NB4 (cell line): Measurements from ENCODE around the gene BMPR1A.

Experiments used
- CTCF ChIP-seq: IDR thresholded peaks from one replicate; pipeline ENCODE4 v1.5.1; 2012; ENCODE audit warnings: low read depth, low read length
- MAX ChIP-seq: IDR thresholded peaks from 2 replicates; pipeline ENCODE4 v1.6.1; 2011; ENCODE audit warnings: low read depth, low read length
- MYC ChIP-seq: IDR thresholded peaks from 2 replicates; pipeline ENCODE4 v1.6.1; 2011; ENCODE audit warnings: low read depth, low read length
- POLR2A ChIP-seq: IDR thresholded peaks from 2 replicates; pipeline ENCODE4 v1.6.1; 2011; ENCODE audit warnings: mild to moderate bottlenecking; ENCODE audit not compliant: insufficient read length; ENCODE audit errors: extremely low read depth

GRCh38 chr10:86803156-86803555 is 46.7 kb downstream of the BMPR1A start:
- TF ChIP-seq CTCF (no peak), POLR2A (no peak), MYC (no peak), MAX (no peak)
